ENCODE results near the gene RTN4RL1. TPM values are rescaled to one million over a fixed set of nuclear protein-coding genes. Genes with fewer than 3 reads are reported as not detected.

RTN4RL1 gene
- total RNA-seq, 1 experiment from 2014 or later = 0.67 TPM

DNA sequence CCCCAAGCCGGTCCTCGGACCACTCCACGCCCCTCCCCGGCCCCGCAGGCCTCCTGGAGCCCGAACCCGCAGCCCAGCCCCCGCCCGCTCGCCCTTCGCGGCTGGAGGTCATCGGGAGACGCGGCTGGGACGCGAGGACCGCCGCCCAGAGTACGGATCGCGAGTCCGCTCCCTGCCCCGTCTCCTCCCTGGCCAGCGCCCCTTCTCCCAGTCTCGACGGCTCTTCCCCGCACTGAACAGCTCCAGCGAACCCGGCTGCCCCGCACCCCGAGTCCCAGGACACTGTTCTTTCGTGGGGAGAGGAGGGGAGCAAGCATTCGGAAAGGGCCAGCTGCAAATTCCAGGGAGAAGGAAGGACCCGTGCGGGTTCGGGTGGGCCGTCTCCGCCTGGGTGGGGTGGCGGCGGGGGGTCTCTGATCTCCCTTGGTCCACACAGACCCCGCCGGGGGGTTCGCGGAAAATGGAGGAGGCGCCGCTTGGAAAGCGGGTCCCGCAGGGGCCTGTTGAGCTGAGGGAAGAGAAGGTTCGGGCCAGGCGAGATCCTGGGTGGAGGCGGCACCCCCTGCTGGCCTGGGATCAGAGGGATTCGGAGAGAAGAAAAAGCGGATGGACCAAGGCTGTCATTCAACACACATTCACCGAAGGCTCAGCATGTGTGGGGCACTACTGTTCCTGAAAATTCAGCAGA is 632 bp upstream of the RTN4RL1 start:
- DNase-seq (ENCODE audit: low read depth) = peak; percentile 67

DNA sequence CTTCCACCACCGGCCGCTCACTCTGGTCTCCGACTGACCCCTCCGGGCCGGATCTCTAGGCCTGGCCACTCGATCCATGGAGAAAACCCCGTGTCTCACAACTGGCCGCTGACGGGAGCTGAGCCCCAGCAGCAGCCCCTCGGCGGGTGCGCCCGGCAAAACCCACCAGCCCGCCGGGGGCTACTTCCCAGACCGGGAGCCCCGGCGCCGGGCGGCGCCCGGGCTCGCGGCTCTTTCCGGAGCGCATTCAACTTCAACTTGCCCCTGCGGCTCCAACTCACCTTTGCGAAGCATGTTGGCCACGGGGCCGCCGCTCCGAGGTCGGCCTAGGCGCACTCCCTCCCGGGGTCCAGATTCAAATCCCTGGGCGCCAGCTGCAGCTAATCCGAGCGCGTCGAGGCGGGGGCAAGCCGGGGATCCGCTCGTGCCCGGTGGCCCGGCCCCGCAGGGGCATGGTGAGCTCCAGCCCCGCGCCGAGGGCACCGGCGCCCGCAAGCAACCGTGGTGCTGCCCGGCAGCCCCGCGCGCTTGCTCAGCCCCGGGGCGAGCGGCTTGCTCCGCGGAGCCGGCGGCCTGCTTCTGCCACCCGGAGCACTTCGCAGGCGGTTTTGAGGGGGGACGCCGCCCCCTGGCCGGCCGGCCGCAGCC is 438 bp downstream of the RTN4RL1 start:
- DNase-seq (ENCODE audit: low read depth) = peak; percentile 18

DNA sequence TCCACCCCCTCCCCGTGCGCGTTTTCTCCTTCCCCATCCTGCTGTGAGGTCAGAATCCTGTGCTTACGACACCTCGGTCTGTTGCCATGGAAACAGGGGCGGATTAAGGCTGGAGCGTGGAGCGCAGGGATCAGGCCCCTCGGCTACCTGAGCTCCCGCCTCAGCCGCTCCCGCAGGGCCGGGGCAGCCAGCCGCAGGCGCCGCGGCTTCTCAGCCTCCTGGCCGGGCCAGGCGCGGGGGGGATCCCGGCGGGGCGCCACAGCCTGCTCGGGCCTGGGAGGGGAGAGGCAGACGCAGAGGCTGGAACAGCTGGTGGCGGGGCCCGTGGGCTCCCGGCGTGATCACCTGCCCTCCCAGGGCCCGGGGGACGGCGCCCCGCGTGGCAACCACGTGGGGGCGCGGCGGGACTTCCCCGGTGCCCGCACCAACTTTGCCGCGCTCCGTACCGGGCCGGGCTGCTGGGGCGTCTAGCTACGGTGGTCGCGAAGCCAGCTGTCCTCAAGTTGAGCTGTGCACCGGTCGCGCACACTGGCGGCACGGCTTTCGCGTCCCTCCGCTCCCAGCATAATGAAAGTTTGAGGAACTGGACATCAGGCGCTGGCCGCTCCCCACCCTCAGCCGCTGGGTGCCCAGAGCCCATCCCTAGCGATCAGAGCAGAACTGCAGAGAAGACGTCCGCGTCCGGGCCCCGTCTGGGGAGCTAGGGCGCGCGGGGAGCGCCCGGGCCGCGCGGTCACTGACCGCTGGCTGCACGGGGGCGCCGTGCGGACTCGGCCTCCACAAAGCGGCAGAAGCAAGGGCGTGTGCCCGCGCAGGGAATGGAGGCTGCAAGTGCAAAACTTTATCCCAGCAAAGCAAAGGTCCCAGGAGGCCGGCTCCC is 1.2 kb downstream of the RTN4RL1 start:
- peak; percentile 46 for DNase-seq (ENCODE audit: low read depth)

DNA sequence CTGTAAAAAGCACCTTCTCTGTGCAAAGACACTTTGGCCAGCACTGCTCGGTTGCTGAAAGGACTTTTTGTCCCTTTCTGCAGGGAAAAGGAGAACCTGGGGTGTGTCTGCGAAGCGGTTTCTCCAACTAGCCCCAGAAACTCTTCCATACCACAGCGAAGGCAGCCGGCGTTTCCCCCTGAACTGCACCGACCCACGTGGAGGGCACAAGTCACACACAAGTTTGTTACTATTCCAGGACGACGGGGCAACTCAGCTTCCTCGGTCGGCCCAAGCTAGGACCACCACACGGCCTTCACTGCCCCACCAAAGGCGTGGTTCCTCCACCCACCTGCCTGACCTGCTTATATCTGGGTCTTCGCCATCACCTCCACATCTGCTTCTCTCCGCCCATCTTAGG is 1.9 kb downstream of the RTN4RL1 start:
- DNase-seq (ENCODE audit: low read depth) = no peak

DNA sequence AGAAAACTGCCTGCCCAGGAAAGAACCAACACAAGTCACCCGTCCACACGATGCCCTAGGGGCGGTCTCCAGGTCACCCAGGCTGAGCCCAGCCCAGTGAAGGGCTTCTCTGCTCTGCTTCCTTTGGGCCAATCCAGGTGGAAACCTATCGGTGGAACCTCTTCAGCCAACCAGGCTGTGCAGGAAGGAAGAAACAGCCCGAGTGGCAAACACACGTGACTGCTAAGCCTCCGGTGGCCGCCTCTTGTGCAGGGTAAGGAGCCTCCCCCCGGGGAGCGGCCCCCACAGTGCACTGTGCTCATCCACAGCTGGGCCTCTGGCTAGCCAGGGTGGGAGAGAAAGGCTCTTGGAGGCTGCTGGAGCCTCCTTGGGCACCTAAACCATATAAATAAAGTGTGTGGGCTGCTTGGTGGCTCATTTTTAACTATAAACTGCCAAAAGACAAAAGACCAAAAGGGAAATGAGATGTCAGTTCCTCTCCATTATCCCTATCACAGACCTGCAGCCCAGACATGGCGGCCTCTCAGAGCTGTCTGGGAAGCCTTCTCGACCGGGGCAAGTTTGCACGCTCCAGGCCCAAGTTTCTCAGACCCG is 2.4 kb downstream of the RTN4RL1 start:
- DNase-seq (ENCODE audit: low read depth) = no peak

DNA sequence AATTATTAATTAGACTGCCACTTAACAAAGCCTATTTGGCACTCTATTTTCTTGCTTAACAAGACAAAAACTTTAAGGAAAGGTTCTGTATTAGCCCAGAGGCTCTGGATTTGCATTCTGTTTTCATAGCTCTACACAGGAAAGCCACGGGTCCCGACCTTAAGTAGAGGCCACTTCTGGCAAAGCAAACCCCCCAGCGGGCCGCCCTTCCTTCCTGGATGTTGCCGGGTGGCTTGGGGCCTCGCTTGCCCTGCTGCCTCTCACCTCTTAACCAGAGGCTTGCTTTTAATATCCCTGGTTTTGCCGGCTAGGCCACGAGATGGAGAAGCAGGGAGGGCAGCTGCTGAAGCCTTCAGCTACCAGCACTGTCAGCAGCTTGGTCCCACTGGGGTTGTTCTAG is 4.4 kb downstream of the RTN4RL1 start:
- DNase-seq (ENCODE audit: low read depth) = no peak

DNA sequence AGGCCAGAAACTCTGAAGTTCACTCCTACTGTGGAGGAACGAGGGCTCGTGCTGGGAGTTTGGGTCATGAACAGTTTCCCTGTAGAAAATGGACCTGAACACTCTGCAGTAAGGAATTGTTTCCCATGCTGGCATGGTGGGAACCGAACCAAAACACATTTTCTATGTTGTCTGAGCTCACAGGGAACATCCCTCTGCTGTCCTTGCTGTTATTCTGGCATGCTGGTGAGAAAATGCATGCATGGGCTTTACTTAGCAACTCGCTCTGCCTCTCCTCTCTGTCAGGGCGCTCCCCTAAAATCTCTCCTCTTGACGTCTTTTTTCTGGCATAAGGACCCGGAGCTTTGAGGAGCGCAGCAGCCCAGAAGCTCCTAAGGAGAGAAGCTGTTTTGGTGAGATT is 5.4 kb downstream of the RTN4RL1 start:
- no peak for DNase-seq (ENCODE audit: low read depth)

DNA sequence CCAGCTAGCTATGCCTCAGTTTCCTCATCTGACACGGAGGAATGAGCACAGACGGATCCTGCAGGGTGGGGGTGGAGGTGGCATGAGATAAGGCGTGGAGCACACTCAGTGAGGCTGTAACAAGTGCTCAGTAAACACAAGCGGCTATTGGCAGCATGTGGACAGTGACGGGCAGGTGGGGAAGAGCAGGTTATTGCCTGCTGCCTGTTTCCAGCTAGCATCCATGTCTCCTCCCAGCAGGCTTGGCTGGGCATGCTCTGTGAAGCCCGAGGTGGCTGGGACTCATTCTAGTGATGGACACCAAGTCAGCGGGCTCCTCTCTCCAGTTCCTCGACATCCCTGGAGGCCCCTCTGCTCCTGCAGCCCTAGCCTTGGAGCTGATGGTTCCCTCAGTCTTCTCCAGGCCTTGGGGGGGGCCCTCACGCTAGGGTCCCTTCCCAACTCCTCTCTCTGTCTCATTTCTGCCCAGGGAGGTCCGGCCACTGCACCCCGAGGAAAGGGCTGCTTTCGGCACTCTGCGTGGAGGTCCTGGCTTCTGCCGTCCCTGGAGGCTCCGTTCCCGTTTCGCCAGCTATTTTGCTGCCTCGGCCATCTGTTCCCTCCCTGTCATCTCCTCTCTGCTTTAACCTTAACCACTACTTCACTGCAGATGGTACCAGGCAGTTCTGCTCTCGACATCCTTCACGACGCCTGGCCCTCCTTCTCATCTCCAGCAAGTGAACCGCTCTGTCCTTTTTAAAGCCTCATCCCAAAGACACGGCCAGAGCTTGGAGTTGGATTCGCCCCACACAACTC is 6.2 kb downstream of the RTN4RL1 start:
- no peak for DNase-seq (ENCODE audit: low read depth)

DNA sequence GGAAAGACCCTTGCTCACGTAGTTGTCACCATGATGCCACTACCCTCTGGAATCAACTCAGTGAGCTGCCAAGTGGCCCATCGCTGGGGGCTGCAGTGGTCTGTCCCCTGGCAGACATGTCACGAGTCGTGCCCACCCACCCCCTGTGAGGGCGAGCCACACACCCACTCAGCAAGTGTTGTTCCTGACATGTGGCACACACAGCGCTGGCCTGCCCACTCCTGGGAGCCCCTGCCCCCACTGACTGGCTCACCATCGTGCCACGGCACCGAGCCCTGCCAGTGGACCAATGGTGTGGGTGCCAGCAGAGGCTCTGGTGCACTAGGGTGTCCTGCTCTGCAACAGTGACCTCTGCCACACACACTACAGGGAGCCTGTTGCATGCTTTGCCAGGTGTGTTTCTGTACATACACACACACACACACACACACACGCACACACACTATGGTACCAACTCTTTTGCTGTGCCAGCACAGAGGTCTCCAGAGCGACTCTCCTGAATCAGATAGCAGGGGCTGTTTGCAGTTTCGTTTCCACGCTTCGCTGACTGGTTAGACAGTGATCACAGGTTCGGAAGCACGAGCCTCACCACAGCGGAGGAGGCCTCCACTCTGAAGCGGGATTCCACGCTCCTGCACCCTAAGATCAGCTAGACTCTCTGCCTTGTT is 7.7 kb downstream of the RTN4RL1 start:
- no peak for DNase-seq (ENCODE audit: low read depth)

DNA sequence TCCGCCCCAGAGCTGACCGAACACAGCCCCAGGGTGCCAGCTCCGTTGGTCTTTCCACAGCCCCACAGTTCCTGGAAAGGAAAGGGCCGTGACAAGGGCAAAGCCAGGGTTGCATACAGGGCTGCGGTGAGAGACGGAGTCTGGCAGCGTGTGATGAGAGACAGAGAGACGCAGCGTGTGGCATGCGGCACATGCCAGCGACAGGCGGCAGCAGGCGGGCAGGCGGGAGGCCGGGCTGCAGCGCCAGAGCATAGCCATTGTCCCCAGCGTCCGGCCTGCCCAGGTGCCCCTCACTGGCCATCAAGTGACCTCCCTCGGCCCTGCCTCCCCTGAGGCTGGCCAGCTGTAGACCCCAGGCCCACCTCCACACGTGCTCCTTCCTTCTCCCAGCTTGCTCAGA is 8.6 kb downstream of the RTN4RL1 start:
- no peak for DNase-seq (ENCODE audit: low read depth)

DNA sequence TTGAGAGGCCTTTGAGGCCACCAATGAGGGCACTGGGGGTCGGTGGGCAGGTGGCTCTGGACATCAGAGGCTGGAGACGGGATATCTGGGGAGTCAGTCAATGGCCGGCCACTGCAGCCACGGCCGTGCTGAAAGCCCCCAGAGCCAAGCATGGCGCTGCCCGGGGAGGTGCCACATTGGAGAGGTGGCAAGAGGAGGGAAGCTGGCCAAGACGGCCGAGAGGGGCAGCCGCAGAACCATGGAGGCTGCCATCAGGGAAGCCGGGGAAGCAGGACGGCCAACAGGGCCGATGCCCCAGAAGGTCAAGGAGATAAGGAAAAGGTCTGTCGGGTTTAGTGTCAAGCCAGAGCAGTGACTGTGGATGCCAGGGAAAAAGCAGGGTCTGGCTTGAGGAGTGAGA is 9.8 kb downstream of the RTN4RL1 start:
- no peak for DNase-seq (ENCODE audit: low read depth)

DNA sequence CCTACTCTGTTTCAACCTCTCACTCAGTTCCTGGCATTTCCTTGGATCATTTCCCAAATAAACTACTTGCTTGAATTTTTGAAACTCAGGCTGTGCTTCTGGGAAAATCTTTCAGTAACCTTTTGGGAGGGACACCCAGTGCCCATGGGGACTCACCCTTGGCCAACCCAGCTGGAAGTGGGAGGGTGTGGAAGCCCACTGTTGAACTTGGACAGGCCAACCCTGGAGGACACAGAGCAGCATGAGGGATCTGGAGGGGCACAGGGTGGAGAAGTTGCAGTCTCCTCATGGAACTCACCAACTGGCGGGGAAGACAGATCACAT is 11.2 kb downstream of the RTN4RL1 start:
- DNase-seq (ENCODE audit: low read depth) = no peak

DNA sequence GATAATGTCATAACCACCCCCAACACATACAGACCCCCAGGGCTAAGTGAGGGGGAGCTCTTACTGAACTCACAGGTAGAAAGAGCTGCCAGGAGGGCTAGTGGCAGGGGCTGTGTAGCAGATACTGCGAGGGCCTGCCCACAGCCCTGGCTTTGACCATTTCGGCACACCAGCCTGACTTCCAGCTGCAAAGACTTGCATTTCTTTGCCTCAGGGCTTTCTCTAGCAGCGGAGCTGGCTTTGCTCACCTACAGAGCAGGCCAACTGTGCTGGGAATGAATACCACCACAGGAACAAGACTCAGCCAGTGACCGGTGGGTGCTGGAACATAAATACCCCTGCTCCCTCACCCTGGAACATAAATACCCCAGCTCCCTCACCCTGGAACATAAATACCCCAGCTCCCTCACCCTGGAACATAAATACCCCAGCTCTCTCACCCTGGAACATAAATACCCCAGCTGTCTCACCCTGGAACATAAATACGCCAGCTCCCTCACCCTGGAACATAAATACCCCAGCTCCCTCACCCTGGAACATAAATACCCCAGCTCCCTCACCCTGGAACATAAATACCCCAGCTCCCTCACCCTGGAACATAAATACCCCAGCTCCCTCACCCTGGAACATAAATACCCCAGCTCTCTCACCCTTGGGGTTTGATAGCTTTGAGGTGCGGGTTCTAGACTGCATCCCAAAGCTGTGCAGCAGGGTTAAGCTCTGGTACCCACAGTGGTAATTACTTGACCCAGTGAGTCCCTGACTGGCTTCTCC is 11.7 kb downstream of the RTN4RL1 start:
- peak; percentile 72 for DNase-seq (ENCODE audit: low read depth)

DNA sequence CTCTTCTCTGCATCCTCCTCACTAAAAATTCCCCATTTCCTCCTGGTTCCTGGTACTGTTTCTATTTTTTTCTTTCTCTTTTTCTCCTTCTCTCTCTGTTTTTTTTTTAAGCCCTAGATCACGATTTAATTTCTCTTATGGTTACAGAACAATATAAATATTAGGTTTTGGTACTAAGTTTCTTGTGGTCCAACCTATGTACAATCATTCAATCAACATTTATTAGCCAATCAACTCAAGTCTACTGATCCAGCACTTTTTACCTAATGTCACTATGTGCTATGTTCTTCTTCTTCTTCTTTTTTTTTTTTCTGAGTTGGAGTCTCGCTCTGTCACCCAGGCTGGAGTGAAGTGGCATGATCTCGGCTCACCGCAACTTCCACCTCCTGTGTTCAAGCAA is 12.6 kb downstream of the RTN4RL1 start:
- no peak for DNase-seq (ENCODE audit: low read depth)

DNA sequence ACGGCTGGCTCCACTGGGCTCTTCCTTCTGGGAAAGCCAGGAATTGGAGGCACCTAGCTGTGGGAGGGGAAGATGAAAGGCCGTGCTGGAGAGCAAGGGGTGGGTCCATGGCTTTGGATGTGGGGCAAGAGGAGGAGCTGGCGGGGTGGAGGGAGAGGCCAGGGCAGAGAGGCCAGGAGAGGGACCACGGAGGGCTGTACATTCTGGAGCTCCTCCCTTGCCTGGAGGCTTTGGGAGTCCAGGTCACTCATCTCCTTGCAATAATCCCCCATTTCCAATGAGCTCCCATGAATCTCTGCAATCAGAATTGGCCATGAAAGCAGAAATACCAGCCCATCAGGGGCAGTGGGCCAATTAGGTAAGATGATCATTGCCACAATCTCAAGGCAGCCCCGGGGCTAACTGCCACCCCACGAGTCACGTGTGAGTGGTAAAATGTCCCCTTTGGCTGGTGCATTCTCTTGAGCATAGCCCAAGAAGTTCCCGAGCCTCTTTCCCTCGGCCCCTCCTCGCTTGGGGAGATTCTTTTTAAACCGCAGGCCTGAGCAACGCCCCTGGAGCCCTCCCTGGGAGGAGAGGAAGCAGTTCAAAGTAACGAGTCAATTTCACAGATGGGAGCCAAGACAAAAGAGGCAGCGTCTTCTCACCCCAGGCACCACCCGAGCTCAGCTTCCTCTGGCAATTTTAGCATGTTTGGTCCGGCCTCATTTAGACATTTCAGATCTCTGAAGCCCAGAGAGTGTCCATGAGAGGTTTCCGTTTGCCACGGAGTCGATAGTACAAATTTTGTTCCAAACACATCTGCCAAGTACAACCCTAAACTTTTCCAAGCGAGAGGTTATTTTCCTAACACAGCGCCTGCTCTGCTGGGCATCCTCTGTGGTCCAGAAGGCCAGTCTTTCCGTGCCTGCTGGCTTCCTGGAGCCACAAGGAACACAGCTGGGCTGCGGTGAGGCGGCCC is 13.4 kb downstream of the RTN4RL1 start:
- DNase-seq (ENCODE audit: low read depth) = peak; percentile 92

DNA sequence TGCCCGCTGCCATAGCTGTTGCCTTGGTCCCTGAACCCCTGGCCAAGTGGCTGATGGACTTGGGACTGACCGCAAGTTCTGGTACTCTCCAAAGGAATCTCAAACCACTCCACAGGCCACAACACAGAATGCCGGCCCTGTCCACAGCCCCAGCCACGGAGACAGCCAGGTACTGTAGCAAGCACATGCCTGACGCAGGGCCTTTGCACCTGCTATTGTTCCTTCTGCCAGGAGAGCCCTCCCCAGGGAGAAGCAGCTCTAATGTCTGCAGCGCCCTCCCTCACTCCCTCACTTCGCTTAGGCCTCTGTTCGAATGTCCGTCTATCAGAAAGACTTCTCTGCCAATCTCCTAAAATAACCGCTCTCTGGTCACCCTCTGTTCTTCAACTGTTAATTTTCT is 15.4 kb downstream of the RTN4RL1 start:
- DNase-seq (ENCODE audit: low read depth) = no peak

DNA sequence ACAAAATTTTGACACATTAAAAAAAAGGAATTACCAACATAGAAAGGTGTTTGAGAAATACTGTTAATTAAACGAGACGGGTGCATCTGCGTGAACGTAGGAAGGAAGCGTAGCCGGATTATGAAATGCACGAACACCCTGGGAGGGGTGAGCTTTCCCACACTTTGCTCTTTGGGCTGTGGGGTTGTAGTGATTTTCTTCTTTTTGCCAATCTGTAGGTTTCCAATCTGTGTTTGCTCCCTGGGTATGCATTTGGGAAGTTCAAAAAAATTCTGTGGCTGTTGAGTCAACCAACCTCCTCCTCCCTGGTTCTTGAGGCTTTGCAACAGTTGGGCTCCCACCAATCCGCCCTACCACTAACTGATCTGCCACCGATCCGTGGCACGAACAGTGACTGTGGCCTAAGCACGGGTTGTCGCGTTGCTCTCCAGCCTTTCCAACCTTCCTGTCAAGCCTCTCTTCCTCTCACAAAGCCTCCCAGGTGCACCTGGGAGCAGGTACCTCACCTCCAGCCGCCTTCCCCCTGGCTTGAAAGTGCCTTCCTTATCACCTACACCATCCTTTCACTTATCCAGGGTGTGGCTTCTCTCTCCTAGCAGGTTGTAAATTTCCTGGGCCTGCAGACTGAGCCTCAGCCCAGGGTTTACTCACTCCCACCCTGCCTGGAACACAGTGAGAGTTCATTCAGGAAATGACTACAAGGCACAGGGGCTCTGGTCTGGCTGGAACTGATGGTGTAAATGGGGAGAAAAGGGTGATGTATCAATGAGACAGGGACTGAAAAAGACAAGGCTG is 16.6 kb downstream of the RTN4RL1 start:
- no peak for DNase-seq (ENCODE audit: low read depth)

DNA sequence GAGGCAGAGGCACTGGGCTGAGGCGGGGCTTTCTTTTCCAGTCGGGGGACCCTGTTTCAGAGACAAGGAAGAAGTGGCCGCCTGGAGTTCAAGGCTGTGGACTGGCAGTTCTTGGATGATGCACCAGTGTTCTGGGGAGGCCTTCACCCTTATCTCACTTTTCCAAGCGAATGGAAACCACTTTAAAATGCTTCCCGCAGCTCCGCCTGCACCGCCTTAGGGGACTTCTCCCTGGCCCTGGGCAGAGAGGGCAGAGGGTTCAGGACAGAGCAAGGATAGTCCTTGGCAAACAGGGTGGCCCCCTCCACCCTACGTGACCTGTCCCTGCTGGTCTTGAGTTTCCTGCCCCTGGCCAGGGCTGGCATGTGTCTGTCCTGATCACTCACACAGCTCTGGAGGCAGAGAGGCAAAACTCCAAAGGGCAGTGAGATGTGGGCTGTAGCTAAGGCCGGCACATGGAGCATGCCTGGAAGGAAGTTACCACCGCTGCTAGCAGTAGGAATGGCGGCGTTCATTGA is 20.6 kb downstream of the RTN4RL1 start:
- no peak for DNase-seq (ENCODE audit: low read depth)
